ENCODE measurements around the gene DARS2.

Gene DARS2

DNA sequence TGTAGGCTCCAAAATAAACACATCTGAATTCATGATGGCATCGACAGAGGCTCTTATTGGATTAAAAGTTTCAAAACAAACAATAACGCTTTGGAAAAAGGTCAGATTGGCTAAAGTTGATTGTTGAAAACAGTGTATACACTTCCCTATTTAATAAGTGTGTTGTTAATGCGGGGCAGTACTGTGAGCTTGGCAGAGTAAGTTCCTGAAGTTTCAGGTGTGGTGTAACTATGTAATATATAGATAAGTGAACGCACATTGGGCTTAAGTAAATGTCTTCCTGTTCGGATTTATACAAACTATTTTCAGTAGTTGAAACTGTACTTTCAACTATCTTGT lies 44.5 kb downstream of the DARS2 start:
- H3K4me3 ChIP-seq (ENCODE audit: low read depth, low read length) = peak overlapping the region; percentile 70
- TF ChIP-seq CTCF (IDR thresholded peaks at IDR 0.05; ENCODE audit: low read depth, low read length) = no peak
- TF ChIP-seq MYC (IDR thresholded peaks at IDR 0.05; ENCODE audit: low read depth, low read length) = no peak
- no peak for TF ChIP-seq POLR2A (IDR thresholded peaks at IDR 0.05; ENCODE audit: extremely low read depth, insufficient read length)
- no peak for TF ChIP-seq MAX (IDR thresholded peaks at IDR 0.05; ENCODE audit: low read depth, low read length)
- no peak for DNase-seq (ENCODE audit: low read depth)

DNA sequence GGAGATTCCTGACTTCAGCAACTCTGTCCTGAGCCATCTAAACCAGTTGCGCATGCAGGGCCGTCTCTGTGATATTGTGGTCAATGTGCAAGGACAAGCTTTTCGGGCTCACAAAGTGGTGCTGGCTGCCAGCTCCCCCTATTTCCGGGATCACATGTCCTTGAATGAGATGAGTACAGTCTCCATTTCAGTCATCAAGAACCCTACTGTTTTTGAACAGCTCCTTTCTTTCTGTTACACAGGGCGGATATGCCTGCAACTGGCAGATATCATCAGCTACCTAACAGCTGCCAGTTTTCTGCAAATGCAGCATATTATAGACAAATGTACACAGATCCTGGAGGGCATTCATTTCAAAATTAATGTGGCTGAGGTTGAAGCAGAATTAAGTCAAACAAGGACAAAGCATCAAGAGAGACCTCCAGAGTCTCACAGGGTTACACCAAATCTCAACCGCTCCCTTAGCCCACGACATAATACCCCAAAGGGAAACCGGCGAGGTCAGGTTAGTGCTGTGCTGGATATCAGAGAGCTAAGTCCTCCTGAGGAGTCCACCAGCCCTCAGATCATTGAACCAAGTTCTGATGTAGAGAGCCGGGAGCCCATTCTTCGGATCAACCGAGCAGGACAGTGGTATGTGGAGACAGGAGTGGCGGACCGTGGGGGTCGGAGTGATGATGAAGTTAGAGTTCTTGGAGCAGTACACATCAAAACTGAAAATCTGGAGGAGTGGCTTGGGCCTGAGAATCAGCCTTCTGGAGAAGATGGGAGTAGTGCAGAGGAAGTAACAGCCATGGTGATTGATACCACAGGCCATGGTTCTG lies 46.0 kb downstream of the DARS2 start:
- no peak for TF ChIP-seq POLR2A (IDR thresholded peaks at IDR 0.05; ENCODE audit: extremely low read depth, insufficient read length)
- no peak for TF ChIP-seq MYC (IDR thresholded peaks at IDR 0.05; ENCODE audit: low read depth, low read length)
- TF ChIP-seq CTCF (IDR thresholded peaks at IDR 0.05; ENCODE audit: low read depth, low read length) = no peak
- no peak for TF ChIP-seq MAX (IDR thresholded peaks at IDR 0.05; ENCODE audit: low read depth, low read length)
- peak; percentile 25 for DNase-seq (ENCODE audit: low read depth)
- H3K4me3 ChIP-seq (ENCODE audit: low read depth, low read length) = no peak overlapping the region

DNA sequence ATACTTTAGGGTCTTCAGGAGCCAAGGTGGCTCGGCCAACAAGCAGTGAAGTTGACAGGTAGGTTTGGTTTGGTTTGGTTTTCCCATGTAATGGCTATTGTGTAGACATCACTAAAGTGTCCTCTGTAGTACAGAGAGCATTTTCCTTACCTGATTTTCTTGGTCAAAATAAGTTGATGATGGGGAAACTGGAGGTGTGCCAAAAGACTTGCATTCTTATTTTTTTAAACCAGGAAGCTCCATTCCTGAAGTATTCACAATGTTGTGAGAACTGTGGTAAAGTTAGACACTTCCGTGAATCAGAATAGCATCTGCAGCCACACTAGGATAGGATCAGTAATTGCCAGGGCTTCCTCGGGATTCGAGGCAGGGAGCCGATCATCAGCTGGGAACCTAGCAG lies 46.6 kb downstream of the DARS2 start:
- H3K4me3 ChIP-seq (ENCODE audit: low read depth, low read length) = no peak overlapping the region
- TF ChIP-seq CTCF (IDR thresholded peaks at IDR 0.05; ENCODE audit: low read depth, low read length) = no peak
- TF ChIP-seq POLR2A (IDR thresholded peaks at IDR 0.05; ENCODE audit: extremely low read depth, insufficient read length) = no peak
- no peak for TF ChIP-seq MAX (IDR thresholded peaks at IDR 0.05; ENCODE audit: low read depth, low read length)
- TF ChIP-seq MYC (IDR thresholded peaks at IDR 0.05; ENCODE audit: low read depth, low read length) = no peak
- no peak for DNase-seq (ENCODE audit: low read depth)

DNA sequence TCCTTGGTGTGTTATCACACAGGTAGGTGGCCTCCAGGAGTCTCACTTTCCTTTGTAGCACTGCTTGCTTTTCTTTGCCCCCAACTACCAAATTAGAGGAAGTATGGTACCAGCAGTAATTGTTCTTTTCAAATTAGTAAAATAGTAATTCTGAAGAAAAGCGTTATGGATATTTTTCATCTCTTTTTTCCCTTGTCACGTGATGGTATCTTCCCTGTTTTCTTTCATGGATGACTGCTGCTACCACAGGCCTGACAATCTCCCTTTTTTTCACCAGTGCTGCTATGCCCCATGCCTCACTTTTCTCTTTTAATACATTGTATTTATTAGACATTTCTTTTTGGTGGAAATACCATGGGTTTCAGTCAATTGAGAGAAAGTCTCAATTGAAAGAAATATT lies 47.0 kb downstream of the DARS2 start:
- no peak for TF ChIP-seq POLR2A (IDR thresholded peaks at IDR 0.05; ENCODE audit: extremely low read depth, insufficient read length)
- no peak for TF ChIP-seq CTCF (IDR thresholded peaks at IDR 0.05; ENCODE audit: low read depth, low read length)
- TF ChIP-seq MAX (IDR thresholded peaks at IDR 0.05; ENCODE audit: low read depth, low read length) = no peak
- no peak for TF ChIP-seq MYC (IDR thresholded peaks at IDR 0.05; ENCODE audit: low read depth, low read length)
- DNase-seq (ENCODE audit: low read depth) = no peak
- H3K4me3 ChIP-seq (ENCODE audit: low read depth, low read length) = no peak overlapping the region

GRCh38 chr1:173876732-173877131 lies 52.3 kb downstream of the DARS2 start:
- no peak for DNase-seq (ENCODE audit: low read depth)
- no peak overlapping the region for H3K4me3 ChIP-seq (ENCODE audit: low read depth, low read length)
- TF ChIP-seq MAX (IDR thresholded peaks at IDR 0.05; ENCODE audit: low read depth, low read length) = no peak
- no peak for TF ChIP-seq MYC (IDR thresholded peaks at IDR 0.05; ENCODE audit: low read depth, low read length)
- TF ChIP-seq POLR2A (IDR thresholded peaks at IDR 0.05; ENCODE audit: extremely low read depth, insufficient read length) = no peak
- no peak for TF ChIP-seq CTCF (IDR thresholded peaks at IDR 0.05; ENCODE audit: low read depth, low read length)
